Renal cortex interstitium (tissue), 11 donors: ENCODE results near the gene FKBP10. TPM values are rescaled to one million over a fixed set of nuclear protein-coding genes. Genes with fewer than 3 reads are reported as not detected.
"Not testable (repeated sequence)": the region's sequence is repeated elsewhere in the genome, so short reads cannot be mapped to it uniquely, and the experiment has no call there.

Source experiments
- DNase-seq, 11 donors: peaks; one replicate each; pipeline ENCODE4 v3.0.0-alpha.2; 2013; ENCODE audit warnings: low read depth in 9 of 11, low spot score in 4 of 11; ENCODE audit errors: extremely low read depth in 1 of 11
- polyA plus RNA-seq, 3 donors: library from polyadenylated mRNA; unstranded; fragments of 120-200 nt; gene quantifications; one replicate each; pipeline ENCODE4 v1.2.1, GENCODE V29; 2013; ENCODE audit not compliant: insufficient read length in 3 of 3

Gene FKBP10
- polyA plus RNA-seq, 3 donors: 133 to 178 (median 165) TPM

DNA sequence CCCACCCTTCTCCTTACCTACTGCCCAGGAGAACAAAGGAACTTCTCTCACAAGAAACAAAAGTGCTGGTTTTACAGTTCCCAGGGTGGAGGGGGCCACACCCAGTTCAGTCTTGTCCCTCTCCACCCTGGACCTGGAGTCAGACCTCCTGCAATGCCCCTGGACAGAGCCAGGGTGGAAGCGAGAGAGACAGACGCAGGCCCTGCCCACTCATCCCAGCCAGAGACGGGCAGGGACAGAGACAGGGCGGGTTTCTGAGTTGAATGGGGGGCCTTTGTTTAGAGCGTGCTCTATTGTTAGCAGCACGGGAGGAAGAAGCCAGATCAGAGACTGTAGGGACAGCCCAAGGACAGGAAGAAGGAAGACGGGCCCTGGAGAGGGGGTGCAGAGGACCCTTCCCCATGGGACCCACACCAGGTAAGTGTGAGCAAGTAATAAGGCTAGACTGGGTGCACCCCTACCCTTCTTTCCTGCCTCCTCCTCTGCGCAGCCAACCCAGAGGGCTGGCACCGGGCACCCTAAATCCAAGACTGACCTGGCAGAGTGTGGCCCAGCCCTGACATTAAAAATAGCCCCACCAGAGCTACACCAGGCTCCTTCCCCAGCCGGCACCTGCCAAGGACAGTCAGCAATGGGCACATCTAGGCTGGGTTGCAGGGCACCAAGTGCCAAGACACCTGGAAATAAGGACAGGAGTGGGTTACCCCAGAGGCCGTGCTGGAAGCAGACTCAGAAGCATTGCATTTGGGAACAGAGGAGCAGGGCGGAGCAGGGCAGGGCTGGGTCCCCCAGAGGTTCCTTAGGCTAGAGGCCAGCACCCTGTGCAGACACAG is 37.2 kb upstream of the FKBP10 start:
- no peak for DNase-seq

- not testable (repeated sequence) for DNase-seq
Measured at GRCh38 chr17:41776262-41776900, 36.4 kb upstream of the FKBP10 start.

GRCh38 chr17:41777157-41777573 is 35.6 kb upstream of the FKBP10 start:
- peak in 1 of 11 donors; percentile 83 for DNase-seq

DNA sequence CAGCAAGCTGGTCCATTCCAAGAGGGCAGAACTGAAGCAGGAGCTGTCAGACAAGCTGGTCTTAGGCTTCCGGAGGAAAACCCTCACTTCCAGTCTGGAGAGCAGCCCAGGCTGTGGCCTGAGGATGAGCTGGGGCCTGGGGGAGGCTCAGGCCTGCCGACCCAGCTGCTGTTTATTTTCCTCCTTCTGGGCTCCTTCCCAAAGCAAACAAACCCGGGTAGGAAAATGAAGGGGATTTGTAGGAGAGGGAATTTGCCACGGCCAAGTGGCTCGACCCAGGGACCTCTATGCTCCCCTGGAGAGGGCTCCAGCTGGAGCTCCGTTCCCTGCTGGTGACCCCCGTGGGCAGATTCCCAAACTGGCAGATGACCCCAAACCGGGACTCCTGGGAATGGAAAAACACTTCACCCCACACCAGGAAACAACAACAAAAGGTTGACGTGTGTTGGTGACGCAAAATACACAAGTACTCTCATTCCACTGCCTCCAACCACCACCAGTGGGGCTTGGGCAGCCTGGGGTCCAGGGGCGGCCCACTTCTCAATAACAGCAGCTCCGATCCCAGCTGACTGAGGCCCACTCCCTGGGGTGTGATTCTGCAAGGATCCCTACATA is 35.1 kb upstream of the FKBP10 start:
- DNase-seq: peak in 4 of 11 donors; percentile 78 to 86 (median 80)

GRCh38 chr17:41779954-41780353 is 32.9 kb upstream of the FKBP10 start:
- DNase-seq: no peak

- DNase-seq: no peak
Measured at GRCh38 chr17:41781404-41782110, 31.2 kb upstream of the FKBP10 start.

DNA sequence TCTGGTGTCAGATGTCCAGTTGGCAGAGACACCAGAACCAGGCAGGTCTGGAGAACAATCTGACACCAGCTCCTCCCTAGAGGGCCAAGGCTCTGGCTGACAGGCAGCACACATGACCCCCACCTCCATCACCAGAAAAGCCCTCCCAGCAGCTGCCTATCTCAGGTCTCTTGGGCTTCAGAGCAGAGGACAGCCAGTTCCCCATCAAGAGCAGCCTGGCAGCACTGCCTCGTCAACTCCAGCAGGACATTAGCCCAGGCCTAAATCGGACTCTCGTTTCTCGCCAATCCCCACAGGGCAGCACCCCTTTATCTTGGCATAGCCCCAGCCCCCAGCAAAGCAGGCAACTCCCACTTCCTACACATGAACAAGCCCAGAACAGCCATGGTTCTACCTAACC is 30.7 kb upstream of the FKBP10 start:
- no peak for DNase-seq

GRCh38 chr17:41784207-41784744 is 28.5 kb upstream of the FKBP10 start:
- DNase-seq: peak in 1 of 11 donors; percentile 73

DNA sequence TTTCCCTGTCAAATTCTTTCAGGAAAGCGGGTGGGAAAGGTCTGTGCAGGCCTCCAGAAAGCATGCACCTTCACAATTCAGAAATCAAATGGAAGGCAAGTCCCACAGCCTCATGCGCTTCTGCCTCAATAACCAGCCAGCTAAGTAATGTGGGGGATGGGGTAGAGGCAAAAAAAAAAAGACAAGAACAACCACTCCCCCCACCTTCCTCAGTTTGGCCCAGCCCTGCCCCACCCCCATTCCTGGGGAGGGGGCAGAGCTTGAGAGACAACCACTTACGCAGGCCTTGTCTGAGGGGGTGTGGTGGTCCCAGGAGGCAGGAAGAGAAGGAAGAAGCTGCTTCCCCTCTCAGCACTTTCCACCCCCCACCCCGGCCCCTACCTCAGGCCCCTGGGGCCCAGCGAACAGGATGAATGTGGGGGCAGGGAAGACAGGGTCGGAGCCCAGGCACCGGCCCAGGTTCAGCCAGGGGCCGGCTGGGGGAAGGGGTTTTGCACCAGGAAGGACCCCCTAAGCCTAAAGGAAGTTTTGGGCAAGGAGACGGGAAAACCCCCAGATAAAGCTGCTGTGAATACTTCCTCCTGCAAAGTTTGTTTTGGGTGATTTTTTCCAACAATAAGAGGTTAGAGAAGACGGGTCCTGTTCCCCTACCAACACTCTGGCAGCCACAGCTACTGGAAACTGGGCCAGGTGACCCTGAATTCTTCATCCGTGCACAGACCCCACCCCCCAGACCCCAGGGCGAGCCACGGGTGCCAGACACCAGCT is 27.5 kb upstream of the FKBP10 start:
- peak in 3 of 11 donors; percentile 77 to 90 (median 78) for DNase-seq

GRCh38 chr17:41785859-41786226 is 27.0 kb upstream of the FKBP10 start:
- DNase-seq: no peak

DNA sequence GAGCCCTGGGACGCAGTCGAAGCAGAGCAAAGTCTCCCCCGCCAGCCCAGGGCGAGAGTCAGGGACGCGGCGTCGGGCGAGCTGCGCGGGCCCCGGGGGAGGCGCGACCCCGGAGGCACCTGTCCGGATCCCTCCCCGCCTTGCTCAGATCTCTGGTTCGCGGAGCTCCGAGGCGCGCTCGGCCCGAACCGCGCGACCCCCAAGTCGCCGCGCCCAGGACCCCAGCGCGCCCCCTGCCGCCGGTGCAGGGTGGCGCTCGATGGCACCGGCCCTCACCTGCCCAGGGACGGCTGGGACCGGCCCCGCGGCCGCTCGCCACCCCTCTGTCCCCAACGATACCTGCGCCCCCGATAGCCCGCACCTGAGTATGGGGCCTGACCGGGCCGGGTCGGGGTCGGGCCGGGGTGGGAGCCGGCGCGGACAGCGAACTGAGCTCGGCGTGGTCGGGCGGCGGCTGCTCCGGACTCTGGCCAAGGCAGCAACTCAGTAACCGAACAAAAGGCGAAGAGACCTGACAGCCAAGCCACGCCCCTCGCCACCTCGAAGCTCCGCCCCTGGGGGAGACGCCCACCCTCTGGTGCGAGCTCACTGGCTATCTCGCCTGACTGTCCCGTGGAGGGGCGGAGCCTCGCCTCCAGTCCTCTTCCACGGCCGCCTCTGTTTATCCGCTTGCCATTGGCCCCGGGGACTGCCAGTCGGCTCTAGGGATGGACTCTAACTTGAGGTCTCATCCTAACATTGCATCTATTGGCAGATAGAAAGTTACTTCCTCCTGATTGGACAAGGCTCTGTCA is 26.4 kb upstream of the FKBP10 start, which contains the start of gene JUP:
TSS of gene JUP (minus strand) at position 485 of the 794 bp plus-strand sequence. CDS start 14,857 bp downstream, outside the sequence.
- DNase-seq: peak; percentile 97 to 100 (median 99)

GRCh38 chr17:41787021-41787418 is 25.8 kb upstream of the FKBP10 start:
- DNase-seq: no peak

DNA sequence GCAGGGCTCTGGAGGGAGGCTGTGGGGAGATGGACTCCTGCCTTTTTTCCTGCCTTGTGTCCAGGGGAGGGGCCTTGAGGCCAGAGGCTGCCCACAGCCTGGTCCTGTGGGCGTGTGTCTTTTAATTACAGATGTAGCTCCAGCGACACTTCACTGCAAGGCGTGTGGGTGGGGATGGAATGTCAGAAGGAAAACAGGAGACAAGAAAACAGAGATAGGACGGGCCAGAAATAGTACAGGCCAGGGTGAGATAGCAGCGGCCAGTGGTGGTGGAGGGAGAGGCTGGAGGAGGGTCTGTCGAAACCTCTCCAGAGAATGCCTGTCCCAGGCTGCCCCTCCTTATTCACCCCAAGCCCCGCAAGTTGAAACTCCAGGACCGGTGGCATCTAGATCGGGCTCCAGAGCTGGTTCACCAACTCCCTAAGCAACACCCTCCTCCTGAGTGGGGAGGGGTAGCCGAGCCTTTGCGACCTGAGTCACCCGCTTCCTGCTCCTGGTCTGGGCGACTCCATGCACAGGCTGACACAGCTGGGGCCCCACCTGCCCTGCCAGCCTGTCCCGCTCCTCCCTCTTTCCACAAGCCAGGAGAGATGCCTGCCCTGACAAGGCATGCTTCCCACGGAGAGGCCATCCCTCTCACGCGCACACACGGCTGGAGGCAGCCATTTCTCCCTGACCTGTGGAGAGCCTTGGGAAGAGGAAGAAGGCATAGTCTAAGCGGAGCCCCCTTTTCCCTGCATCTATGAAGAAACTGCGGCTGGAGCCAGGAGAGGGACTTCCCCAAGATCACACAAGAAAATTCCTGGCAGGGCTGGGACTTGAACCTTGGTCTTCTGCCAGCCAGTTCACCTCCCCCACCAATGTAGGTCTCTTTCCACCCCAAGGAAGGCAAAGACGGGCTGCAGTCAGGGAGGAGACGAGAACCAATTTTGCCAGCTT is 19.7 kb upstream of the FKBP10 start:
- DNase-seq: no peak

DNA sequence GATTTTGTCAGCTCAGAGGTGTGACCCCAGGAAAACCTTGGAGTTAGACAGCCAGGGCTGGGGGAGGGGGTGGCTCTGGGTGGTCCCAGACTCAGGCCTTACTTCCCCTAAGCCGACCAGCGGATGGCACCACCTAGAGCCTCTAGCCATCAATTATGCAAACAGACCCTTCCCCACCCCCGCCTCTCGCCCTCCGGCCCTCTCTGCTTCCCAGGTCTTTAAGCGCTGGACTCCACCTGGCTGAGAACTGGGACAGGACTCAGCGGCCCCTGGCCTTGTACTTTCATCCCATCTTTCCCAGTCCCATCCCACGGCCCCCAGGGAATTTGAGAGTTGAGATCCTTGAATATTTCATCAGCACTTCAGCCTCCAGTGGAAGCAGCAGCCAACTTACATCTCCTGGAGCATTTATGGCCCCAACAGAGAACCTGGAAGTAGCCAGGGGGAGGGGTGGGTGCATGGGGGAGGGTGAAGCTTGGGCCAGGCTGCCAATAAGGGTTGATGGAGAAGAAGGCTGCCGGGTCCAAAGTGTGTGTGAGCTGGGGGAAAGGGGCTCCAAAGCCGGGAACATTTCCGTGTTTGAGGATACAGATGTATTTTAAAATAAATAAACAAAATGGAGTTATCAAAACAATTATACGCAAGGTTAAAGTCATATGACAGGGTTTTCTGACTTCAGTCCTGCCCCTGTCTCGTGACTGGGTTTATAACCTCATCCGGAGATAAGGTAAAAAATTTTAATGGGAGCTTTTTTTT is 18.8 kb upstream of the FKBP10 start:
- DNase-seq: no peak

- DNase-seq: no peak
Measured at GRCh38 chr17:41794540-41794975, 18.2 kb upstream of the FKBP10 start.
